GM19463 (cell line): Measurements from ENCODE around the gene C1orf21.

Source experiments
- ATAC-seq: cut with Tn5 transposase; IDR thresholded peaks from one replicate; pipeline ENCODE4 v1.9.1; 2021; ENCODE audit warnings: mild to moderate bottlenecking, moderate library complexity; ENCODE audit not compliant: unreplicated experiment

Gene C1orf21

GRCh38 chr1:184443201-184443600 is 56.4 kb downstream of the C1orf21 start:
- ATAC-seq: no peak

DNA sequence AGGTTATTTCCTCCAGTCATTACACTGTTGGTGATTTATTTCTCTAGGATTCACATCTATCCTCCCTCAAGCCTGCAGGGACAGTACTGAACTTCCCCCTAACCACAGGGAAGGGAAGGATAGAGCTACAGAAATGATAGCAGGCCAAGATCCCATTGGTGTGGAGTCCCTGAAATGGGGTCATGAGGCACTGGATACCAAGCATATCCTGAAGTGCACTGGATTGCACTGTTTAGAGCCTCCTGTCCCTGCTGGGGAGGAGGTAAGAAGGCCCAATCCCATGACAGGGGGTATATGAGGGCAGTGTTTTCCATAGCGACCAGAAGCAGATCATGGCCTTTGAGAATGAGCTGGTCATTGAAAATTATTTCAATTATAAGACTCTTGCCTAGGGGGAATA is 56.8 kb downstream of the C1orf21 start:
- ATAC-seq: no peak

DNA sequence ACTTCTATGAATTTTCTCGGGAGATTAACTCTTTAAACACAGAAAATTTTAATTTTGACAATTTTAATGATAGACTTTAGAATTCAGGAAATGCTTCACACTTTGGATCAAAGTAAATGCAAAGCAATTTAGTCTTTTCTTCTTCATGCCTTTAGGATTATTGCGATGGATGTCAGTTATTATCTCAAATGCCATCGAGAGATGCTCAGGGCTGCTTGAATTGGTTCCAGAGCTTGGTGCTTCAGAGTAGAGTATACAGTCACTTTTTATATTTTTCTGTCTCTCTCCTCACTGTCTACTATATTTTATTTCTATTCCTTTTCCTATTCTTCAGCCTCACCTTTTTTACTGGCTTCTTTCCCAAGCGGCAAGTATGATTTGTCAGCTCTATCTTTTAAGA is 59.2 kb downstream of the C1orf21 start:
- no peak for ATAC-seq

GRCh38 chr1:184447651-184448185 is 60.9 kb downstream of the C1orf21 start:
- no peak for ATAC-seq

DNA sequence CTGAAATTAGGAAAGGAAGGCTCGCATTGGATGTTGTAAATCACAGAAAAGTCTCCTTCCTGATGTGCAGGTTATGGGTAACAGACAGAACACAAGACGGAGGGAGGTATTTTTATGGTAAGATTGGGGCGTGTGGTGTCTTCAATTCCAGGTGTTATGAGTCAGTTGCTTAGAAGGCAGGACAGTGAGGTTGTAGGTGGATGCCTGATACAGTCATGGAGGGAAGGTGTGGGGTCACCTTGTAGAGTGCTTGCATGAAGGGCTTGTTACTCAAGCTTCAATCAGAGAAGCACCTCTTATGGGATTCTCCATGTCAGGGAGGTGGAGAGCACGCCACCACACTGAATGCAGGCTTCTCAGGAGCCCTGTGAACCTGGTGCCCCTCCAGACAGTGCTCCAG is 63.1 kb downstream of the C1orf21 start:
- no peak for ATAC-seq

DNA sequence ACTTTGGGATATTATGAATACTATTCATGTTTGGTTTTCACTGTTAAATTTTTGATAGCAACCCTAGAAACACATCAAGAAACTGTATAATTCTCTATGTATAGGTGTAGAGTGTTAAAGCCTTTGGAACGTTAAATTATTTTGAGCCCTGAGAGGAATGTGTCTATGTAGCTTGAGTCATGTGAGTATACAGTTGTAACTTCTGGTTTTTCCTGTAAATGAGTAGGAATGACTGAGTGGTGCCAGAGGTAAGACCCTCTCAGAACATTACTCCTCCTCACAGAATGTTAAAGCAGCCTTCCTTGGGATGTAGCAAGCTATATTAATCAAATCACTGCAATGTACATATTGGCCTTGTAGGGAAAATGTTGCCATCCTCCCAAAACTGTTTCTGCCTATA is 69.0 kb downstream of the C1orf21 start:
- no peak for ATAC-seq

DNA sequence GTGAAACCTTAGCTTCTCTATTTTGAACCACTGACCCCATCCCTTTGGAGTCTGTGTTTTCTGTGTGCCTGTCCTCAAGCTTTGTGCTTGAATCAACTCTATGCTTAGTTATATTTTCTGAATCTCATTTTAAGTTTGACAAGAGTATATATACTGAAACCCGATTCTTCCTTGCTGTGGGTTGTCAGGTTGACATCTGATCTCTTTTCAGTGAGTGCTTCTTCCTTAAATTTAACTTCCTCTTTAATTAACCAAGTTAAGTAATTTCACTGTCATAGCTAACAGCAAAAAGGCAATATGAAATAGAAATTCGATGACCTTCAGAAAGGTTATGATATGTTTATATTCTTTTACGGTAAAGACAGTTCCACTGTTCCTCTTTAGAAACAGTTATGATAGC is 69.4 kb downstream of the C1orf21 start:
- ATAC-seq: no peak

GRCh38 chr1:184457500-184457899 is 70.7 kb downstream of the C1orf21 start:
- no peak for ATAC-seq

DNA sequence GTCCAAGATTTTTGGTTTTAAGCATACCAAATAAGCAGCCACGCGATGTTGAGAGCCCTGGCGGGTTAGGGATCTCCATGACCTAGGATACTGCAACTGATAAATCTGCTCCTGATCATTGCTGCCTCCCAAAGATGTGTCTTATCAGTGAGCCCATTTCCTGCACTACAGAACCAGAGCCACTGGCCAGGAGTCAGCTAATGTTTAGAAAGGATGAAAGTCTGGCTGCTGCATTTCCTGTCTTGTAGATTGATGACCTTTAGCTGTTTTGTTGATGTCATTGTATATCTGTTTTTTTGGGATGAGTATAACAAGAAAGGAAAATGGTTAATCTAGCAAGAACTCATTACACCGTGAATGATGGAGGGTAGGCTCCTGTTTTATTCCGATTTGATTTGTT is 74.5 kb downstream of the C1orf21 start:
- ATAC-seq: no peak

- no peak for ATAC-seq
Observed at GRCh38 chr1:184462155-184462554, 75.3 kb downstream of the C1orf21 start.

GRCh38 chr1:184462990-184463389 is 76.2 kb downstream of the C1orf21 start:
- no peak for ATAC-seq

DNA sequence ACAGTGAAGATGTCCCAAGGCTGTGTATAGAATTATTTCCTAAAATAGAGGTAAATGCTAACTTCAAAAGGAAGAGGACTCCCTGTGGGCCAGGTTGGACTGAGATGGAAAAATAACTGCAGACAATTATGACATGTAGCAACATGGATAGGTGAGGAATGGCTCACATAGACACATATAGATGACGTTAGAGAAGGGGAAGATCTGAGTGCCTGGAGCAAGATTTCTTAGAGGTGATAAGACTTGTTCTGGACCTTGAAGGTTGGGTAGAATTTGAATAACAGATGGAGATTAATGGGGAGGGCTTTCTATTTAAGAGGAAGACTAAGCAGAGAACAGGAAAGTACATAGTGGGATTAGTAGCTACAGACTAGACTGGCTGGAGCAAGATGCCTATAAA is 76.9 kb downstream of the C1orf21 start:
- no peak for ATAC-seq

- ATAC-seq: no peak
Observed at GRCh38 chr1:184464757-184465156, 77.9 kb downstream of the C1orf21 start.

DNA sequence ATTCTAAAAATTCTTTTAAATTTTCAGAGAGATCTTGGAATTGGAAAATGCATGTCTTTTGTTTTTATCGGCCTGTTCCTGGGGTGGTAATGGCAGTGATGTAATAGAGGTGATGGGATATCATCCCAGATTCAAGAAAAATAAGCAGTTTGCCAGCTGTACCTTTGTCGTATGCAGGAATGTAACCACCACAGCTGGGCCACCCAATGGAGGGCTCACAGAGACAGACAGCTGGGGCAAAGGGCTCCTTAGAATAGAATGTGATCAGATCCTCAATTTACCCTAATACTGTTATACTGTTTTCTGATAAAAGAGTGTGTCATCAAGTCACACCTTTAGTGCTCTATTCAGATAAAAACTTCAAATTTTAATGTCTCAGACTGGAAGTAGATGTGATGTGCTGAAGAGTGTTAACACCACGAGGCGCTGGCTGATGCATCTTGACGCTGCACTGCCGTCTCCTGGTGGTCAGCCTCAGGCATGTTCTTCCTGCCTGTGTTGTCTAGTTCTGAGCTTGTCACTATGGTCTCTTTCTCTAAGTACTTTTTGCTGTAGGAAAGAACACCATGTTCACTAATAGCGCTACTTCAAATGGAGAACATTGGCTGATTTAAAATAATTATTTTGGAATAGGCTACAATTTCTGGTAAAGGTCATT is 78.8 kb downstream of the C1orf21 start:
- ATAC-seq: no peak

DNA sequence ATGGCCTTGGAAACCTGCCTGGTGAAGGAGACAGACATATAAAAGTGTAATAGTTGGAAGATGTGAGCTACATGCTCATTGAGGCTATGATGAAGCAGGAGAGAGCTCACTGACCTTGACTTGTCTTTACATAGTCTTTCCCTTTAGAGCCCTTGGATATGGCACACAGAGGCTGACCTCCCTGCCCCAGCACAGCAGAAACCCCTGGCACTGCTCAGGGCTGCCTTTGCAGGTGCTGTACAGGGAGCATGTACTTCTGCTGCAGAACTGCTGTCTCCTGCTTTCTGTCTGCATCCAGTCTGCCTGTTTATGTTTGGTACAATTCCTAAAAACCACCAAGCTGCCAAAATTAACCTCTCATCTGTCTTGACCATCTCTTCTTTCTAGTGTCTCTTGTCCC is 80.5 kb downstream of the C1orf21 start:
- no peak for ATAC-seq

DNA sequence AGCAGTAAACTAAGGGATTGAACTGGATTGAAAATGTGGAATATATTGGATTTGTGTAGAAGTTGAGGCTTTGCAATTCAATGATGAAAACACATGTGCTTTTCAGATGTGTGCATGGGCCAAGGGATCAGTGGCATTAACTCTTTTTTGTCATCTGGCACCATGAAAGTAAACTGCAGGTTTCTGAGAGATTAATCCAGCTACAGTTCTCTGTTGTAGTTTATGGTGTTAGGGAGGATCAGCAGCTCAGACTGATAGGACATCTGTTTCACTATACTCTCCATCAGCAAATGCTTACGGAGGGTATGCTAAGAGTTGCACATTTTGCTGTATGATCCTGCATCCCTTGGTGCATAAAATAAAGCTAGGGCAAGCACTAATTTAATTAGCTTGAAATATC is 82.6 kb downstream of the C1orf21 start:
- ATAC-seq: no peak

DNA sequence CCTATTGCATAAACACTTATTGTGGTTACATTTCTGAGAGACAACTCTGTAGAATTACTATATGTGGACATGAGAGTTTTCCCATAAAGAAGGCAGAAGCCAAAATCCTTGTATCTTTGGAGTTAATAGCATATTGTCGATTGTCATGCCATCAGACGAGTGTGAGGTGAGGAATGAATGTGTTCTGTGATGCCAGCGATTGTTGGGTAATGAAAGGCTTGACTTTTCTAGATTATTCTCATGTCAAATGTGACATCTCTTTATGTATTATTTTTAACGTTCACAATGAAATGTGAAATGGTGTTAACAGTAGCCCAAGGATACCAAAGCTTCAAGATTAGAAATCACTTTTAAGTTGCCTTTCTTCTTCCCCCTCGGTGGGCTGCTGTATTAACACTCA is 84.9 kb downstream of the C1orf21 start:
- no peak for ATAC-seq

DNA sequence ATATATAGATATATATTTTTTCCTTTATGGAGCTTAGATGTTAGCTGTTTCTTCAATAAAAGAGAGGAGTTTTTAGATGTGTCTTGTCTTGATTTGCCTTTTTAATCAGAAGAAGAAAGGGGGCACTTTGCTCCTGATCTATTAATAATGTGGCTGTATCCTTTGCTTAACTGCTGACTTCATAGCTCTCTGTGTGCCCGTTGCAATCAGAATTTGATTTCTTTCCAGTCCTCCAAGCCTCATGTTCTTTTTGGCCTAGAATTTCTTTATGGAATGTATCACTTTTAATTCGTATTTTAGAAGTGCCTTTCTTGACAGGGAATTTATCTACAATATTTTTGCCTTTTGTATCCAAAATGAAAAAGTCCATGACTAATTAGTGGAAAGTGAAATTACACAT is 85.3 kb downstream of the C1orf21 start:
- ATAC-seq: no peak

- ATAC-seq: no peak
Observed at GRCh38 chr1:184473176-184473966, 86.5 kb downstream of the C1orf21 start.

GRCh38 chr1:184476187-184476586 is 89.4 kb downstream of the C1orf21 start:
- ATAC-seq: no peak

GRCh38 chr1:184479435-184480167 is 92.8 kb downstream of the C1orf21 start:
- no peak for ATAC-seq

- ATAC-seq: no peak
Observed at GRCh38 chr1:184480736-184481135, 93.9 kb downstream of the C1orf21 start.
